GM18526 (cell line): ENCODE results near the gene YTHDF2.

Experiments
- POLR2A ChIP-seq: IDR thresholded peaks from 3 replicates; pipeline ENCODE4 v1.6.1; 2011; ENCODE audit not compliant: insufficient read length; ENCODE audit errors: extremely low read depth

Gene YTHDF2

GRCh38 chr1:28790377-28791035, 53.8 kb downstream of the YTHDF2 start:
- TF ChIP-seq POLR2A: no peak

GRCh38 chr1:28792644-28793121, 55.9 kb downstream of the YTHDF2 start:
- TF ChIP-seq POLR2A: no peak

GRCh38 chr1:28796352-28797211, 59.8 kb downstream of the YTHDF2 start:
- no peak for TF ChIP-seq POLR2A

GRCh38 chr1:28800324-28800723, 63.6 kb downstream of the YTHDF2 start:
- no peak for TF ChIP-seq POLR2A

GRCh38 chr1:28801461-28801860, 64.7 kb downstream of the YTHDF2 start:
- TF ChIP-seq POLR2A: no peak

- TF ChIP-seq POLR2A: no peak
Measured at GRCh38 chr1:28803051-28803450, 66.3 kb downstream of the YTHDF2 start.

- TF ChIP-seq POLR2A: no peak
Measured at GRCh38 chr1:28803662-28804061, 66.9 kb downstream of the YTHDF2 start.

- no peak for TF ChIP-seq POLR2A
Measured at GRCh38 chr1:28804071-28804470, 67.3 kb downstream of the YTHDF2 start.

GRCh38 chr1:28807046-28807445, 70.3 kb downstream of the YTHDF2 start:
- TF ChIP-seq POLR2A: no peak

GRCh38 chr1:28807986-28808385, 71.2 kb downstream of the YTHDF2 start:
- TF ChIP-seq POLR2A: no peak

- TF ChIP-seq POLR2A: no peak
Measured at GRCh38 chr1:28811369-28811765, 74.6 kb downstream of the YTHDF2 start.

- no peak for TF ChIP-seq POLR2A
Measured at GRCh38 chr1:28811766-28812668, 75.3 kb downstream of the YTHDF2 start, which contains the start of gene OPRD1. OPRD1 (plus strand) TSS chr1:28812170; CDS start chr1:28812384, 214 bp downstream.

- TF ChIP-seq POLR2A: no peak
Measured at GRCh38 chr1:28812669-28813468, 76.1 kb downstream of the YTHDF2 start.

GRCh38 chr1:28813931-28814465, 77.3 kb downstream of the YTHDF2 start:
- TF ChIP-seq POLR2A: no peak
